SK-N-MC (cell line): Measurements from ENCODE around the gene ELFN2.

Experiments used
- EZH2 ChIP-seq: fragments of 200-600 bp; sonication (generic); IDR thresholded peaks from one replicate; pipeline ENCODE4 v1.6.1; 2017; ENCODE audit warnings: antibody characterized with exemption
- POLR2AphosphoS5 ChIP-seq: IDR thresholded peaks from 2 replicates; pipeline ENCODE4 v1.6.1; 2012; ENCODE audit warnings: mild to moderate bottlenecking, low read depth, low read length, borderline replicate concordance

DNA sequence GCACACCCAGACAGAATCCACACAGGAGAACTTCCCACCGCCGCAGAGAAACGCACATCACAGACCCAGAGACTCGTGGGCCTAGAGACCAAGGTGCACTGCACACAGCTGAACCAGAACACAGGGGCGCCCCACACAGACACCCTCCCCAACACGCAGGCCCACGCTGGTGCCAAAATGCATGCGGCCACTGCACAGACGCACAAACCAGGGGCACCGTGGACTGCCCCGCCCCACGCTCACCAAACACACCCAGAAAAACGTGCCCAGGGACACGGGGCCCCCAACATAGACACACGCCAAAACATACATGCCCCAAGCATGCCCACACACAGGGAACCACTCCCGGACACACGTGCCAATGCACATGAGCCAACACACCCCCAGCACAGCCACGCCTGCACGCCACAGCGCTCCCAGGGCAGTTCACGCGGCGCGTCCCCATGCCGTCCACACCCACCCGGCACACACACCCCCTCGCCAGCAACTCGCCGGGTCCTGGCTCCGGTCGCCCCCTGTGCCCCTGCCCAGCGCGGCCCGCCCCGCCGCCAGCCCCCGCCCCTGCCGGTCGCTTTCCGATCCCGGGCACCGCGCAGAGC lies 7.8 kb downstream of the ELFN2 start:
- TF ChIP-seq POLR2AphosphoS5, result no peak
- TF ChIP-seq EZH2, result no peak
